H1 (cell line): Measurements from ENCODE around the gene CLEC16A. TPM values are rescaled to one million over a fixed set of nuclear protein-coding genes. Genes with fewer than 3 reads are reported as not detected.

Experiments used
- CTCF ChIA-PET: fragments of 300-600 bp; sonication (Branson Sonifier 250); formaldehyde crosslinking; loops from one replicate; lab custom pipeline; 2021; ENCODE audit not compliant: partially characterized antibody; lab: Charles Lee
- POLR2A ChIA-PET: fragments of 300-600 bp; sonication (Branson Sonifier 250); formaldehyde crosslinking; loops from one replicate; lab custom pipeline; 2021; ENCODE audit warnings: inconsistent platforms; ENCODE audit not compliant: partially characterized antibody; lab: Charles Lee
- DNase-seq, 2 experiments: peaks; one replicate each; pipeline versions ENCODE4 v3.0.0 to v3.0.0-alpha.2; 2010 to 2022; ENCODE audit warnings: low spot score in 2 of 2, low read depth in 1 of 2, mixed read lengths in 1 of 2
- FAIRE-seq: peaks from 2 replicates; lab custom pipeline; 2011; peaks lifted over from hg19 to GRCh38; lab: Jason Lieb, UNC
- H2AFZ ChIP-seq: 2 replicates; pipeline ENCODE4 v1.8.1; 2012; ENCODE audit warnings: low read length, inconsistent platforms
- H2AK5ac ChIP-seq: 2 replicates; pipeline ENCODE4 v1.6.1; 2013; ENCODE audit warnings: low read depth, low read length
- H2BK120ac ChIP-seq: replicated peaks from 2 replicates; pipeline ENCODE3; 2013; ENCODE audit warnings: low read depth, low read length, inconsistent platforms
- H2BK12ac ChIP-seq: 2 replicates; pipeline ENCODE4 v1.6.1; 2013; ENCODE audit warnings: low read depth, low read length
- H2BK15ac ChIP-seq: 2 replicates; pipeline ENCODE4 v1.6.1; 2013; ENCODE audit warnings: low read length
- H2BK20ac ChIP-seq: 2 replicates; pipeline ENCODE4 v1.6.1; 2013; ENCODE audit warnings: low read length
- H2BK5ac ChIP-seq: 2 replicates; pipeline ENCODE4 v1.6.1; 2013; ENCODE audit warnings: low read depth, low read length
- H3K14ac ChIP-seq: 2 replicates; pipeline ENCODE4 v1.6.1; 2013; ENCODE audit warnings: inconsistent platforms; ENCODE audit not compliant: insufficient read length
- H3K18ac ChIP-seq: 2 replicates; pipeline ENCODE4 v1.6.1; 2013; ENCODE audit warnings: low read length; ENCODE audit errors: extremely low read depth
- H3K23ac ChIP-seq: 2 replicates; pipeline ENCODE4 v1.6.1; 2013; ENCODE audit warnings: inconsistent platforms; ENCODE audit not compliant: insufficient read length
- H3K23me2 ChIP-seq: 2 replicates; pipeline ENCODE4 v1.6.1; 2013; ENCODE audit warnings: low read depth, low read length
- H3K27ac ChIP-seq: 2 replicates; pipeline ENCODE4 v1.6.1; 2011; ENCODE audit warnings: low read depth, low read length, inconsistent platforms
- H3K27me3 ChIP-seq, 4 experiments: replicated peaks in 1 of 4; 1 replicate in 1 of 4; 2 replicates in 3 of 4; pipeline versions ENCODE4 v1.6.1 to v1.8.1; 2011 to 2013; ENCODE audit warnings: low read length in 3 of 4, mild to moderate bottlenecking in 3 of 4, inconsistent platforms in 2 of 4, mixed read lengths in 2 of 4, moderate library complexity in 1 of 4; ENCODE audit not compliant: control insufficient read depth in 3 of 4, insufficient read depth in 3 of 4; ENCODE audit errors: extremely low read depth in 1 of 4
- H3K36me3 ChIP-seq, 4 experiments: 2 replicates each; pipeline versions ENCODE4 v1.6.1 to v1.8.1; 2011 to 2013; ENCODE audit warnings: mild to moderate bottlenecking in 4 of 4, low read length in 3 of 4, moderate library complexity in 2 of 4, control low read depth in 1 of 4, inconsistent platforms in 1 of 4; ENCODE audit not compliant: insufficient read depth in 4 of 4, control insufficient read depth in 2 of 4
- H3K4ac ChIP-seq: replicated peaks from 2 replicates; pipeline ENCODE3; 2013; ENCODE audit warnings: low read length, low read depth, mixed read lengths, inconsistent platforms; ENCODE audit not compliant: insufficient read length
- H3K4me1 ChIP-seq, 4 experiments: replicated peaks in 1 of 4; 1 replicate in 1 of 4; 2 replicates in 3 of 4; pipeline versions ENCODE4 v1.6.1 to v1.8.1; 2011 to 2013; ENCODE audit warnings: low read length in 3 of 4, inconsistent platforms in 2 of 4, mixed read lengths in 1 of 4; ENCODE audit not compliant: insufficient read depth in 4 of 4, control insufficient read depth in 3 of 4
- H3K4me2 ChIP-seq, 2 experiments: 2 replicates each; pipeline versions ENCODE4 v1.6.1 to v1.8.1; 2011 to 2013; ENCODE audit warnings: low read depth in 2 of 2, low read length in 2 of 2, control low read depth in 1 of 2, inconsistent platforms in 1 of 2, mild to moderate bottlenecking in 1 of 2; ENCODE audit not compliant: insufficient read depth in 1 of 2
- H3K4me3 ChIP-seq, 4 experiments: fragments of 200-600, 300-600 bp in 1 of 4; sonication (generic), shearing (Covaris generic), sonication (Bioruptor Twin) in 1 of 4; 2 replicates each; pipeline versions ENCODE4 v1.5.1 to v1.8.1; 2011 to 2016; ENCODE audit warnings: low read length in 4 of 4, low read depth in 3 of 4, control low read depth in 2 of 4, inconsistent platforms in 2 of 4, mild to moderate bottlenecking in 2 of 4, mixed read lengths in 1 of 4, moderate library complexity in 1 of 4; ENCODE audit not compliant: insufficient read depth in 2 of 4; ENCODE audit errors: extremely low read depth in 1 of 4
- H3K56ac ChIP-seq: replicated peaks from 2 replicates; pipeline ENCODE3; 2013; ENCODE audit warnings: low read depth, mild to moderate bottlenecking, mixed read lengths, low read length, inconsistent platforms; ENCODE audit not compliant: insufficient read length
- H3K79me1 ChIP-seq: 2 replicates; pipeline ENCODE4 v1.6.1; 2013; ENCODE audit warnings: low read depth, low read length, control low read depth
- H3K79me2 ChIP-seq, 2 experiments: 2 replicates each; pipeline versions ENCODE4 v1.6.1 to v1.8.1; 2012 to 2013; ENCODE audit warnings: low read length in 2 of 2, mild to moderate bottlenecking in 2 of 2, inconsistent platforms in 1 of 2; ENCODE audit not compliant: insufficient read depth in 2 of 2, control insufficient read depth in 1 of 2
- H3K9ac ChIP-seq, 4 experiments: replicated peaks in 1 of 4; 1 replicate in 1 of 4; 2 replicates in 3 of 4; pipeline versions ENCODE4 v1.6.1 to v1.8.1; 2011 to 2013; ENCODE audit warnings: low read depth in 3 of 4, low read length in 3 of 4, control low read depth in 2 of 4, mild to moderate bottlenecking in 2 of 4, moderate library complexity in 2 of 4, inconsistent platforms in 1 of 4; ENCODE audit errors: extremely low read depth in 1 of 4
- H3K9me3 ChIP-seq, 2 experiments: 2 replicates each; pipeline versions ENCODE4 v1.6.1 to v1.8.1; 2012 to 2013; ENCODE audit warnings: mild to moderate bottlenecking in 2 of 2, moderate library complexity in 2 of 2, control low read depth in 1 of 2, inconsistent platforms in 1 of 2, low read depth in 1 of 2, low read length in 1 of 2, mixed read lengths in 1 of 2; ENCODE audit not compliant: insufficient read depth in 2 of 2
- H4K20me1 ChIP-seq, 2 experiments: replicated peaks in 1 of 2; 2 replicates each; pipeline versions ENCODE3 to v1.8.1; 2011 to 2013; ENCODE audit warnings: inconsistent platforms in 2 of 2, low read length in 2 of 2, mild to moderate bottlenecking in 1 of 2; ENCODE audit not compliant: insufficient read depth in 2 of 2, control insufficient read depth in 1 of 2
- H4K5ac ChIP-seq: 2 replicates; pipeline ENCODE4 v1.6.1; 2013; ENCODE audit warnings: low read length, low read depth, mixed read lengths, inconsistent platforms; ENCODE audit not compliant: insufficient read length
- H4K8ac ChIP-seq: 2 replicates; pipeline ENCODE4 v1.8.0; 2013; ENCODE audit warnings: mild to moderate bottlenecking, moderate library complexity, low read length, inconsistent platforms; ENCODE audit not compliant: insufficient read depth; ENCODE audit errors: extremely low read depth
- H4K91ac ChIP-seq: replicated peaks from 2 replicates; pipeline ENCODE3; 2013; ENCODE audit warnings: low read length, mixed read lengths, inconsistent platforms; ENCODE audit not compliant: insufficient read length
- CHD2 ChIP-seq: IDR thresholded peaks from 2 replicates; pipeline ENCODE4 v1.6.1; 2012; ENCODE audit warnings: low read length, improper control_type of control experiment
- WGBS, 2 experiments: shearing (Covaris generic) in 1 of 2; methylation state at CpG; one replicate each; pipeline versions ENCODE4 v1.1.6 to v1.1.7; 2013 to 2015; ENCODE audit warnings: low lambda C conversion rate in 2 of 2, mixed read lengths in 2 of 2, inconsistent platforms in 1 of 2, low coverage in 1 of 2, missing lambda C conversion rate in 1 of 2; ENCODE audit not compliant: insufficient replicate concordance in 2 of 2, insufficient coverage in 1 of 2, insufficient read length in 1 of 2; ENCODE audit errors: extremely low coverage in 1 of 2, missing lambda C conversion rate in 1 of 2; 5-methylcytosine and 5-hydroxymethylcytosine counted together
- polyA plus RNA-seq, 7 experiments: library from polyadenylated mRNA; depleted of rRNA in 3 of 7; stranded (reverse) in 5 of 7; unstranded in 2 of 7; fragments of >200 nt in 5 of 7; fragments of 200-250 nt in 2 of 7; gene quantifications; 1 replicate in 5 of 7; 2 replicates in 1 of 7; 4 replicates in 1 of 7; pipeline versions ENCODE4 v1.2.1 to v1.2.3, GENCODE V29; 2011 to 2013; ENCODE audit warnings: missing spikeins in 2 of 7, mixed read lengths in 2 of 7
- total RNA-seq: library from RNA; stranded (reverse); fragmentation: NEBNext Ultra II Directional; extraction: Animal tissue kit (Norgen Biotek cat#: 25700); gene quantifications from 2 replicates; pipeline ENCODE4 v1.2.1, GENCODE V29; 2021

CLEC16A gene
- total and polyA plus RNA-seq, 2 of the 8 experiments (the other 6 are each of a cell fraction or from before 2014, with no cell fraction given): 7.6 to 19.3 TPM

GRCh38 chr16:11067697-11068141, 123.4 kb downstream of the CLEC16A start:
- H2BK20ac ChIP-seq: no peak overlapping the region
- H2BK120ac ChIP-seq: no peak overlapping the region
- no peaks in the 10 kb centered on the region for H3K27me3 ChIP-seq
- 94% methylated on average over 7 of the region's 7 CpGs; no CpG with 5 or more reads in 1 of the 2 experiments for WGBS, 2 experiments
- peaks cover 0 to 3% of the 10 kb centered on the region in 2 experiments for H4K20me1 ChIP-seq
- FAIRE-seq: no peak
- H3K36me3 ChIP-seq: no peaks in the 10 kb centered on the region; a peak in 1 of 8 replicates
- H2BK15ac ChIP-seq: no peak overlapping the region
- H3K56ac ChIP-seq: no peak overlapping the region
- no peak overlapping the region for H3K27ac ChIP-seq
- H4K91ac ChIP-seq: no peak overlapping the region
- no peak overlapping the region for H2BK5ac ChIP-seq
- no peak overlapping the region for H3K4me2 ChIP-seq
- no peak overlapping the region for H3K14ac ChIP-seq
- H2AFZ ChIP-seq: no peak overlapping the region
- no peak overlapping the region for H3K4ac ChIP-seq
- no peak overlapping the region for H4K5ac ChIP-seq
- H3K4me3 ChIP-seq: no peak overlapping the region
- POLR2A ChIA-PET: interaction anchor here (0.6 to 0.9 kb wide), 2 partner anchors 188 to 775 kb away, joined by 3 to 4 read pairs; partner anchors contain the start of gene SOCS1
- CTCF ChIA-PET: interaction anchor here (0.6 to 2.0 kb wide), 5 partner anchors 37 to 304 kb away, joined by 3 to 7 read pairs (median 3); no protein-coding TSS in a partner anchor
- H3K23ac ChIP-seq: no peak overlapping the region
- no peak overlapping the region for H2AK5ac ChIP-seq
- H3K4me1 ChIP-seq: no peaks in the 10 kb centered on the region
- H2BK12ac ChIP-seq: no peak overlapping the region
- H3K9me3 ChIP-seq: no peaks in the 10 kb centered on the region
- no peak overlapping the region for H4K8ac ChIP-seq
- no peak overlapping the region for H3K18ac ChIP-seq
- H3K79me2 ChIP-seq: no peaks in the 10 kb centered on the region
- no peak overlapping the region for H3K9ac ChIP-seq
- no peak for DNase-seq
- H3K79me1 ChIP-seq: no peaks in the 10 kb centered on the region
- TF ChIP-seq CHD2: no peak
- no peaks in the 10 kb centered on the region for H3K23me2 ChIP-seq
